Hematopoietic multipotent progenitor cell treated with erythropoietin and hydrocortisone succinate and interleukin-3 and kit ligand, for 4 days (in vitro differentiated cells): ENCODE measurements around the gene ADAMTS2.

Experiments used
- DNase-seq: peaks from one replicate; pipeline ENCODE4 v3.0.0-alpha.2; 2015

ADAMTS2 gene

GRCh38 chr5:179191506-179192184 is 153.6 kb downstream of the ADAMTS2 start:
- no peak for DNase-seq

GRCh38 chr5:179190851-179191505 is 154.3 kb downstream of the ADAMTS2 start:
- DNase-seq = no peak

- no peak for DNase-seq
These were observed 156.6 kb downstream of the ADAMTS2 start for GRCh38 chr5:179188636-179189035.

- no peak for DNase-seq
These were observed 157.3 kb downstream of the ADAMTS2 start for GRCh38 chr5:179187681-179188575.

- DNase-seq = no peak
These were observed 158.0 kb downstream of the ADAMTS2 start for GRCh38 chr5:179187229-179187678.

GRCh38 chr5:179186801-179187200 is 158.5 kb downstream of the ADAMTS2 start:
- DNase-seq = no peak

- no peak for DNase-seq
These were observed 159.3 kb downstream of the ADAMTS2 start for GRCh38 chr5:179185941-179186411.

- DNase-seq = no peak
These were observed 159.9 kb downstream of the ADAMTS2 start for GRCh38 chr5:179185256-179185940.

GRCh38 chr5:179184521-179185050 is 160.7 kb downstream of the ADAMTS2 start:
- no peak for DNase-seq

GRCh38 chr5:179183481-179183880 is 161.8 kb downstream of the ADAMTS2 start:
- no peak for DNase-seq

GRCh38 chr5:179182601-179183000 is 162.7 kb downstream of the ADAMTS2 start:
- no peak for DNase-seq

- peak; percentile 17 for DNase-seq
These were observed 163.3 kb downstream of the ADAMTS2 start for GRCh38 chr5:179181988-179182387.

- DNase-seq = no peak
These were observed 164.2 kb downstream of the ADAMTS2 start for GRCh38 chr5:179180921-179181645.

GRCh38 chr5:179180061-179180610 is 165.1 kb downstream of the ADAMTS2 start:
- no peak for DNase-seq

GRCh38 chr5:179177711-179178575 is 167.3 kb downstream of the ADAMTS2 start:
- no peak for DNase-seq

- DNase-seq = no peak
These were observed 168.6 kb downstream of the ADAMTS2 start for GRCh38 chr5:179176571-179177230.

GRCh38 chr5:179176166-179176565 is 169.1 kb downstream of the ADAMTS2 start:
- DNase-seq = no peak

GRCh38 chr5:179171816-179172745 is 173.2 kb downstream of the ADAMTS2 start:
- no peak for DNase-seq
